IgD-negative memory B cell (primary cell): ENCODE measurements around the gene FOXP1. TPM values are rescaled to one million over a fixed set of nuclear protein-coding genes. Genes with fewer than 3 reads are reported as not detected.
A peak's percentile ranks its signal among the peaks of the same experiment; 100 is the strongest.

Experiments
- H3K27ac Mint-ChIP-seq, 3 donors: one replicate each; pipeline ENCODE4 v1.8.0; 2020 to 2022; ENCODE audit warnings: mild to moderate bottlenecking in 3 of 3, mixed read lengths in 3 of 3, moderate library complexity in 1 of 3
- H3K27me3 Mint-ChIP-seq: one replicate; pipeline ENCODE4 v1.8.0; 2021; ENCODE audit warnings: mixed read lengths
- H3K36me3 Mint-ChIP-seq: one replicate; pipeline ENCODE4 v1.8.0; 2020; ENCODE audit warnings: mild to moderate bottlenecking, mixed read lengths
- H3K4me1 Mint-ChIP-seq, 3 donors: one replicate each; pipeline ENCODE4 v1.8.0; 2020 to 2022; ENCODE audit warnings: mixed read lengths in 3 of 3, mild to moderate bottlenecking in 1 of 3
- H3K4me3 Mint-ChIP-seq, 4 donors: one replicate each; pipeline ENCODE4 v1.8.0; 2020 to 2022; ENCODE audit warnings: mild to moderate bottlenecking in 4 of 4, mixed read lengths in 4 of 4, moderate library complexity in 3 of 4
- H3K9me3 Mint-ChIP-seq, 3 donors: one replicate each; pipeline ENCODE4 v1.8.0; 2020 to 2021; ENCODE audit warnings: mixed read lengths in 3 of 3, mild to moderate bottlenecking in 1 of 3
- polyA plus RNA-seq: library from polyadenylated mRNA; unstranded; fragments of 300-500 nt; fragmentation: Illumina TruSeq; gene quantifications from one replicate; pipeline ENCODE4 v1.2.3, GENCODE V29; 2021

The FOXP1 gene
- polyA plus RNA-seq, 1 donor from 2014 or later = 277 TPM

DNA sequence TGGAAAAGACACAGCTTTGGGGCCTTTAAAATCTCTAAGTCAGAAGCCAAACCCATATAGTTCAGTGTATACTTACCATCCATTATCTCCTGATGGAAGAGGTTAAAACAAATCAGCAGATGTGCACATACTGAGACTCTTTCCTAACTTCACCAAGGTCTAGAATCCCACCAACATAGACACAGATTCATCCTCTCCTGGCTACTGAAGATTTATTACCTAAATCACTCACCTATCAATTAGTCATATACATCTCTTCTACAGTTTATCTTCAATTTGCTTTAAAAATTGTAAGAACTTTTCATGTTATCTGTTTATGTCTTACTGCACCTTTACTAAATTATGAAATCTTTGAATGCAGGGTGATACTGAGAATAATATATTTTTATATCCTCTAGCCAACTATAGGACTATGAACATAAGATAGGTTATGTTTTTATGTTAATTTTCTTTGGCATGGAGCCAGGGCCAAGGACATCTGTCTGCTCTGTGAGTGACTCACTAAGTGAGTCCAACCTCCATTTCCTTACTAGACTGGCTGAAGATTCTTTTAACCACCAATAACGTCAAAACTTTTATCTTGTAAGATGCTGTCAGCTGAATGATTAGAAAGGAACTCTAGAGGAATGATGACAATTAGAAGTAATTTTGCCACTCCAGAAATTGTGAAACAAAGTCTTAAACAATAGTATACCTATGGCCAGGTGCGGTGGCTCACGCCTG is 397.6 kb downstream of the FOXP1 start:
- Mint-ChIP-seq H3K36me3 (peaks cover 2% of the 10 kb centered on the region), H3K4me3 (no peak overlapping the region), H3K9me3 (no peaks in the 10 kb centered on the region), H3K4me1 (peaks cover 12 to 23% (median 17%) of the 10 kb centered on the region in 3 donors), H3K27ac (no peak overlapping the region), H3K27me3 (no peaks in the 10 kb centered on the region)

DNA sequence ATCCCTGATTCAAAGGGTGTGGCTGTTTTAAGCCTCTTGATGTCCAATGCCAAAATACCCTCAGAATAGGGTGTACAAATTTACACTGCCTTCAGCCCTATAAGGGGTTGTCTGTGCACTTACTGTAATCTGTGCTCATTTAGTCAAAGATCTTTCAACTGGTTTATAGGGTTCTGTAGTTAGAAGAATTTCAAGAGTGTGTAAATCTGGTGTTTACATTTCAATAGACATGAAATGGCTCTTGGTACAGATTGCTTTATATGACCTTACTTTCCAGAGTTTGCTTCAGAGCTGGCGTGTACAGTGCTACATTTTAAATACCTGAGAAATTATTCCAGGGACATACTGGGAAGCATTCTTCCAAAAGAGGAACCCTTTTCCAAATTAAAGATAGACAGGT is 399.3 kb downstream of the FOXP1 start:
- Mint-ChIP-seq H3K9me3 (no peaks in the 10 kb centered on the region), H3K36me3 (peaks cover 2% of the 10 kb centered on the region), H3K27ac (peak overlapping the region in 1 of 3 donors; percentile 48), H3K4me3 (no peak overlapping the region), H3K27me3 (no peaks in the 10 kb centered on the region), H3K4me1 (peaks cover 12 to 23% (median 17%) of the 10 kb centered on the region in 3 donors)

GRCh38 chr3:71183549-71183948 is 400.0 kb downstream of the FOXP1 start:
- no peaks in the 10 kb centered on the region for H3K9me3 Mint-ChIP-seq
- H3K4me3 Mint-ChIP-seq = peak overlapping the region in 1 of 4 donors; percentile 41
- H3K27me3 Mint-ChIP-seq = no peaks in the 10 kb centered on the region
- no peak overlapping the region for H3K27ac Mint-ChIP-seq
- peaks cover 2% of the 10 kb centered on the region for H3K36me3 Mint-ChIP-seq
- peaks cover 12 to 23% (median 17%) of the 10 kb centered on the region in 3 donors for H3K4me1 Mint-ChIP-seq

DNA sequence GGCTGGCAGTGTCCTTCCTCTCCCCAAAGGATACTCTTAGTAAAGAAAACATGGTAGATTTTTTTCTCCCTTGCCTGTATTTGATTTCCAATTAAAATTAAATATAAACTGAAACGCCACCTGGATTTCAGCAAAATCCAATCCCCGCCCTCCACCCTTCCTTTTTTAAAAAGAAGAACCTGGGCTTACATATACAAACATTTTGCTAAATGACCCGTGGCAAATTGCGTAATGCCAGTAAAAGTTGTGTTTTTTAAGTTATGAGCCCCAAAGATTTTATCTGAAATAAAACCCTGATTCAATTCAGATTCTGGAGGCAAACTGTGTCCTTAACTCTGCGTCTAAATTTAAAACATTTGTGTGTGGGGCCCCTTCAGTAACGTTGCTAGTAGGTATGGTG is 403.0 kb downstream of the FOXP1 start:
- Mint-ChIP-seq H3K4me1 (peaks cover 12 to 17% (median 16%) of the 10 kb centered on the region in 3 donors), H3K9me3 (no peaks in the 10 kb centered on the region), H3K27me3 (no peaks in the 10 kb centered on the region), H3K27ac (no peak overlapping the region), H3K36me3 (peaks cover 3% of the 10 kb centered on the region), H3K4me3 (no peak overlapping the region)

GRCh38 chr3:71177375-71177774 is 406.2 kb downstream of the FOXP1 start:
- Mint-ChIP-seq H3K4me3 (no peak overlapping the region), H3K27ac (no peak overlapping the region), H3K36me3 (peaks cover 5% of the 10 kb centered on the region), H3K27me3 (no peaks in the 10 kb centered on the region), H3K9me3 (no peaks in the 10 kb centered on the region), H3K4me1 (peaks cover 0 to 2% (median 2%) of the 10 kb centered on the region in 3 donors)

GRCh38 chr3:71176366-71176765 is 407.2 kb downstream of the FOXP1 start:
- H3K4me1 Mint-ChIP-seq = peaks cover 0 to 2% (median 0%) of the 10 kb centered on the region in 3 donors
- peaks cover 5% of the 10 kb centered on the region for H3K36me3 Mint-ChIP-seq
- H3K27ac Mint-ChIP-seq = no peak overlapping the region
- H3K27me3 Mint-ChIP-seq = no peaks in the 10 kb centered on the region
- no peak overlapping the region for H3K4me3 Mint-ChIP-seq
- H3K9me3 Mint-ChIP-seq = no peaks in the 10 kb centered on the region

GRCh38 chr3:71175691-71176365 is 407.7 kb downstream of the FOXP1 start:
- no peak overlapping the region for H3K4me3 Mint-ChIP-seq
- H3K4me1 Mint-ChIP-seq = peaks cover 0 to 2% (median 0%) of the 10 kb centered on the region in 3 donors
- H3K27me3 Mint-ChIP-seq = no peaks in the 10 kb centered on the region
- no peaks in the 10 kb centered on the region for H3K9me3 Mint-ChIP-seq
- peaks cover 5% of the 10 kb centered on the region for H3K36me3 Mint-ChIP-seq
- H3K27ac Mint-ChIP-seq = no peak overlapping the region

DNA sequence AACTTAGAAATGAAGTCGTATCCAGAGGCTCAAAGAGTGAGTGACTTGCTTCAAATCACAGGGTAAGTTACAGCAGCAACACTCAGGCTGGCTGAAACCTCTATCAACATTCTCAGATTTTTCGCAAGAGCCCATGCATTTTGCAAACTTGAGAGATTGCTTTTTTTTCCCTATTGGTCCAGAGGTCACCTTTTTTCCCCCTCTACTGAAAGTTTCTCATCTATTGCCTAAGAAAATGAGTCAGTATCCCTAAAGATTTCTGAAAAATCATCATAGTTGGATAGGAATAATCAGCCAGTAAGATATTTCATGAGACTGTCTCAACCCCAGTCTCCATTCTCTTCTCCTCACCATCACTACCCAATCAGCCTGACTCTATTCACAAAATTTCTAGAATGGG is 410.6 kb downstream of the FOXP1 start:
- H3K9me3 Mint-ChIP-seq = no peaks in the 10 kb centered on the region
- H3K4me3 Mint-ChIP-seq = no peak overlapping the region
- H3K27me3 Mint-ChIP-seq = no peaks in the 10 kb centered on the region
- H3K36me3 Mint-ChIP-seq = peaks cover 5% of the 10 kb centered on the region
- H3K4me1 Mint-ChIP-seq = peaks cover 0 to 2% (median 0%) of the 10 kb centered on the region in 3 donors
- peak overlapping the region in 1 of 3 donors; percentile 73 for H3K27ac Mint-ChIP-seq

- Mint-ChIP-seq H3K27ac (peak overlapping the region in 1 of 3 donors; percentile 40), H3K4me1 (no peaks in the 10 kb centered on the region), H3K27me3 (no peaks in the 10 kb centered on the region)
Measured at GRCh38 chr3:71172189-71172588, 411.3 kb downstream of the FOXP1 start.

GRCh38 chr3:71171247-71171646 is 412.3 kb downstream of the FOXP1 start:
- Mint-ChIP-seq H3K36me3 (peaks cover 4% of the 10 kb centered on the region), H3K27me3 (no peaks in the 10 kb centered on the region), H3K4me3 (no peak overlapping the region), H3K27ac (no peak overlapping the region), H3K9me3 (no peaks in the 10 kb centered on the region), H3K4me1 (no peaks in the 10 kb centered on the region)

More at GRCh38 chr3:71172189-71172588, 411.3 kb downstream of the FOXP1 start:
- Mint-ChIP-seq H3K36me3 (peaks cover 2% of the 10 kb centered on the region), H3K9me3 (no peaks in the 10 kb centered on the region), H3K4me3 (no peak overlapping the region)

- Mint-ChIP-seq H3K27ac (peak overlapping the region in 1 of 3 donors; percentile 43), H3K36me3 (peaks cover 2% of the 10 kb centered on the region), H3K9me3 (no peaks in the 10 kb centered on the region), H3K27me3 (no peaks in the 10 kb centered on the region), H3K4me1 (no peaks in the 10 kb centered on the region), H3K4me3 (peak overlapping the region in 1 of 4 donors; percentile 62)
Measured at GRCh38 chr3:71168880-71169411, 414.6 kb downstream of the FOXP1 start.

- Mint-ChIP-seq H3K27ac (no peak overlapping the region), H3K9me3 (no peaks in the 10 kb centered on the region), H3K4me1 (peaks cover 0 to 4% (median 0%) of the 10 kb centered on the region in 3 donors), H3K27me3 (no peaks in the 10 kb centered on the region), H3K4me3 (no peak overlapping the region), H3K36me3 (peaks cover 2% of the 10 kb centered on the region)
Measured at GRCh38 chr3:71168121-71168721, 415.3 kb downstream of the FOXP1 start.

DNA sequence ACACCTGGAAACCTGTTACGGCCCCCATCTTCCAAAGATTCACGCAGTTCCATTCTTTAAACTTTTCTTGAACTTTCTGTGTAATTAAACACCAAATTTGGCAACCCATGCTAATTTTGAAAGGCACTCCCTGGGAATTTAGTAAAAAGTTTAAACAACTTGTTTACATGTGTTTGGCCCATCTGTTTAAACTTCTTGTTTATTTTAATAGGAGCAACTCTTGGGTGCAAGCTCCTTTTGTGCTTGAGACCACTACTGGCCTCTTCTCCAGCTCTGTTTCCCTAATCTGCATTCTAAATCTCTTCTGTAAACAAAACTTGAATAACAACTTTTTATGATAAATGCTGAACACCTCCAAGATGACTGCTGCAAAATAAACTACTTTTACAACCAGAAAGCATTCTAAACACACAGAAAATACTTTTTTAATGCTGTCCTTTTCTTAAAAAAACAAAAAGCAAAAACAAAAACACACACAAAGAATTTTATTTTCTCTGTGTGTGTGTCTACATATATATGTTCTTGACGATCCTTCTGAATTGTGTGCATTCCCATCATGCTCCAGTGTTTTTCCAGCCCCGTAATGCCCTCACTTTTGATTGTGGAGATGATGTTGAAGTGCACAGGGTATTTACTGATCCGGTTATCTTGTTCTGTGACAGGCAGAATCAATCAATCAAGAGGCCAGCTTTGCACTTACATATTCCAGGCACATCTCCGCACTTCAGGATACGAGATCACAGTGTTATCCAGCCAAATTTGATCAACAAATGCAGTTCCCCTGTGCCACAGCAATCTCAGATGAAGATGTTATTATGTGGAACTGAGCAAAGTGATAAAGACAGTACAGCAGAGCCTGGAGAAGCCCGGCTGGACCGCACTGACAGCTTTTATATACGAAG is 416.9 kb downstream of the FOXP1 start:
- H3K4me1 Mint-ChIP-seq = peaks cover 0 to 6% (median 4%) of the 10 kb centered on the region in 3 donors

DNA sequence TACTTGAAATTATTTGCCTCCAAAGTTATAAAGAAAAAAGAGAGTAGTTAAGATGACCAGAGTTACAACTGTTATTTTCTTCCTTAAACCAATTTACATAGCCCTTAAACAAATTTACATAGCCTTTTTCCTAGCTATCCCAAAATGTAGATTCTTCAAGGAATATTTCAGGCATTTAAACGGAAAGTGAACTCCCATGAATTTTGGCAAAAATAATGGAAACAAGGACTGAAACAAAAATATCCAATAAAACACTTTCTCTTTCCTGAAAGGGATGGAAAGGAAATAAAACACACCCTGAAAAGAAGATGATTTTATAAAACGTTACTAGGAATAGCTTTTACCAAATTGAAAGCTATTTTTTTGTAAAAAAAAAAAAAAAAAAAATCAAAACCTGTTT is 418.6 kb downstream of the FOXP1 start:
- no peaks in the 10 kb centered on the region for H3K27me3 Mint-ChIP-seq

More for the DNA sequence above, 416.9 kb downstream of the FOXP1 start:
- Mint-ChIP-seq H3K9me3 (no peaks in the 10 kb centered on the region), H3K27me3 (no peaks in the 10 kb centered on the region), H3K27ac (no peak overlapping the region), H3K4me3 (no peak overlapping the region), H3K36me3 (peaks cover 2% of the 10 kb centered on the region)

More for the DNA sequence above, 418.6 kb downstream of the FOXP1 start:
- Mint-ChIP-seq H3K27ac (no peak overlapping the region), H3K4me1 (peaks cover 0 to 9% (median 8%) of the 10 kb centered on the region in 3 donors), H3K4me3 (no peak overlapping the region), H3K9me3 (no peaks in the 10 kb centered on the region), H3K36me3 (peaks cover 6% of the 10 kb centered on the region)
